HG03457 (cell line): ENCODE measurements around the gene PI4KA.
"Not testable (repeated sequence)": the region's sequence is repeated elsewhere in the genome, so short reads cannot be mapped to it uniquely, and the experiment has no call there.

Source experiments
- ATAC-seq: cut with Tn5 transposase; IDR thresholded peaks from one replicate; pipeline ENCODE4 v1.9.1; 2021; ENCODE audit warnings: moderate number of reproducible peaks; ENCODE audit not compliant: unreplicated experiment

The PI4KA gene

GRCh38 chr22:20752104-20752741 lies 106.4 kb downstream of the PI4KA start:
- no peak for ATAC-seq

- no peak for ATAC-seq
Observed at GRCh38 chr22:20751185-20751851, 107.3 kb downstream of the PI4KA start.

GRCh38 chr22:20750461-20751184 lies 108.0 kb downstream of the PI4KA start:
- ATAC-seq: peak; percentile 57

- ATAC-seq: no peak
Observed at GRCh38 chr22:20749453-20749852, 109.2 kb downstream of the PI4KA start.

- peak; percentile 55 for ATAC-seq
Observed at GRCh38 chr22:20748731-20749428, 109.7 kb downstream of the PI4KA start.

GRCh38 chr22:20748082-20748481 lies 110.5 kb downstream of the PI4KA start:
- no peak for ATAC-seq

GRCh38 chr22:20747223-20747622 lies 111.4 kb downstream of the PI4KA start:
- ATAC-seq: no peak

- ATAC-seq: no peak
Observed at GRCh38 chr22:20746431-20747189, 112.0 kb downstream of the PI4KA start.

GRCh38 chr22:20745119-20745518 lies 113.5 kb downstream of the PI4KA start:
- ATAC-seq: no peak

GRCh38 chr22:20744456-20744855 lies 114.2 kb downstream of the PI4KA start:
- no peak for ATAC-seq

GRCh38 chr22:20742764-20743163 lies 115.8 kb downstream of the PI4KA start:
- ATAC-seq: no peak

- no peak for ATAC-seq
Observed at GRCh38 chr22:20741634-20742581, 116.7 kb downstream of the PI4KA start.

- ATAC-seq: no peak
Observed at GRCh38 chr22:20741008-20741633, 117.5 kb downstream of the PI4KA start.

GRCh38 chr22:20740222-20740951 lies 118.2 kb downstream of the PI4KA start:
- no peak for ATAC-seq

- no peak for ATAC-seq
Observed at GRCh38 chr22:20738394-20739089, 120.1 kb downstream of the PI4KA start.

- not testable (repeated sequence) for ATAC-seq
Observed at GRCh38 chr22:20736891-20737290, 121.7 kb downstream of the PI4KA start.

- not testable (repeated sequence) for ATAC-seq
Observed at GRCh38 chr22:20735356-20736162, 123.1 kb downstream of the PI4KA start.
